ENCODE measurements around the gene GTPBP4.
"Not testable (repeated sequence)": the region's sequence is repeated elsewhere in the genome, so short reads cannot be mapped to it uniquely, and the experiment has no call there.

The GTPBP4 gene

DNA sequence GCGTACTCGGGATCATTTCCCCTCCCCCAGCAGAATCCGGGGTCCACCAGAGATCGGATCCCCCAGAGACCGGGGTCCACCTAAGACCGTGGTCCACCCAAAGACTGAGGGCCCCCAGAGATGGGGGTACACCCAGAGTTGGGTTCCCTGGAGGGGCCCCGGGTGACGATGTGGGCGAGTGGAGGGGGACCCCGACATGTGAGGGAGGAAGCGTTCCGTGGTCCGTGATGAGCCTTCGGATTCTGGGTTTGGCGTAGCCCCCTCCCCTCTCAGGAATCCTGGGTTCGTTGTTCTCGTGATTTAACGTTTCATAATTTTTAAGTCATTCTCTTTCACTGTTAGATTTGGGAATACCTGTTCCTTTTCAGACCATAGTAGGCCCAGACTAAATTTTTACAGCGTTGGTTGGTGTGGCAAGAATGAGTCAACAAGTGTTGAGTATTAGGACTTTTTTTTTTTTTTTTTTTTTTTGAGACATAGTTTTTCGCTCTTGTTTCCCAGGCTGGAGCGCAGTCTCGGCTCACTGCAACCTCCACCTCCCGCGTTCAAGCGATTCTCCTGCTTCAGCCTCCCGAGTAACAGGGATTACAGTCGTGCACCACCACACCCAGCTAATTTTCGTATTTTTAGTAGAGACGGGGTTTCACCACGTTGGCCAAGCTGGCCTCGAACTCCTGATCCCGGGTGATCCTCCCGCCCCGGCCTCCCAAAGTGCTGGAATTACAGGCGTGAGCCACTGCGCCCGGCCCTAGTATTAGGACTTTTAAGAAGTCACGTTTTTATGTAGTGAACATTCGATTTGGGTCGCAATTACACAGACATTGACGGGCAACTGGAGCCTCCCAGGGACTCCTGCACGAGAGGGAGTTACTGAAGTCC lies 672 bp downstream of the GTPBP4 start:
- no peak for DNase-seq (ENCODE audit: low read depth in 2 of 2, low spot score in 1 of 2)

DNA sequence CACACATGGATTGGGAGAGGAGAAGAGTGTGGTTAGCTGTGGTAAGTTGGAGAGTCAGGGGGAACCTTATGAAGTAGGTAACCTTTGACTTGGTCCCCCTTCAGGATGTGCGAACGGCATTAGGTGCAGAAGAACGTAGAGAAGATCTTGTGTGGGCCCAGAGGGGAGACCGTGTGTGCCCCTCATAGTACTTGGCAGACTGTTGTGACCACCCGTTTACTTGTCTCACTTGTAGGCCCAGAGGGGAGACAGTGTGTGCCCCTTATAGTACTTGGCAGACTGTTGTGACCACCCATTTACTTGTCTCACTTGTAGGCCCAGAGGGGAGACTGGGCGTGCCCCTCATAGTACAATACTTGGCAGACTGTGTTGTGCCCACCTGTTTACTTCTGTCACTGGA lies 2.6 kb downstream of the GTPBP4 start:
- DNase-seq (ENCODE audit: low read depth in 2 of 2, low spot score in 1 of 2), result no peak

DNA sequence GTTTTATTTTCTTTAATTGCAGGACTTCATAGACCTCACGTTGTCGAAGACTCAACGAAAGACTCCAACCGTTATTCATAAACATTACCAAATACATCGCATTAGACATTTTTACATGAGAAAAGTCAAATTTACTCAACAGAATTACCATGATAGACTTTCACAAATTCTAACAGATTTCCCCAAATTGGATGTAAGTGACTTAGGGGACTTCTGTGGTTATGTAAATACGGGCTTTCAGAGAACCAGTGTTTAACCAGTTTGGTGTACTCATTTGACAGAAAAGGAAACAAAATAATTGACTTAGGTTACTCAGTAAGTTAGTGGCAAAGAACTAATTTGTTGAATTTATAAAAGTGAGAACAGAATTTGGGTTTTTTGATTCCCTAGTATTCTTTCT lies 4.2 kb downstream of the GTPBP4 start:
- no peak for DNase-seq (ENCODE audit: low read depth in 2 of 2, low spot score in 1 of 2)

GRCh38 chr10:992871-993270 lies 4.6 kb downstream of the GTPBP4 start:
- no peak for DNase-seq (ENCODE audit: low read depth in 2 of 2, low spot score in 1 of 2)

- no peak for DNase-seq (ENCODE audit: low read depth in 2 of 2, low spot score in 1 of 2)
Measured at GRCh38 chr10:994836-995558, 6.8 kb downstream of the GTPBP4 start.

- DNase-seq (ENCODE audit: low read depth in 2 of 2, low spot score in 1 of 2), result no peak
Measured at GRCh38 chr10:995559-995926, 7.3 kb downstream of the GTPBP4 start.

DNA sequence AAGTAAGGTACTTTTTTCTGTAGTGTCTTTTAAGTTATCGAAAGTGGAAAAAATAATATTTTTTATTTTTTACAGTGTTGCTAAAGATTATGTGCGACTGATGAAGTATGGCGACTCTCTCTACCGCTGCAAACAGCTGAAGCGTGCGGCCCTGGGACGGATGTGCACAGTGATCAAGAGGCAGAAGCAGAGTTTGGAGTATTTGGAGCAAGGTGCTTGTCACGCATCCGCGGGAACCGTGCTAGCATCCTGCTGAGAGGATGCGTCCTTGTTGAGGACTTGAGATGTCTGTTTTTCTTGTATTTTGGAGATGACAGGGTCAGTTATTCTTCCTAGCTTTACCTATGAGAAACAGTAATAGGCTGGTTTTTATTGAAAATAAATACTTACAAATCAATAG lies 7.8 kb downstream of the GTPBP4 start:
- no peak for DNase-seq (ENCODE audit: low read depth in 2 of 2, low spot score in 1 of 2)

DNA sequence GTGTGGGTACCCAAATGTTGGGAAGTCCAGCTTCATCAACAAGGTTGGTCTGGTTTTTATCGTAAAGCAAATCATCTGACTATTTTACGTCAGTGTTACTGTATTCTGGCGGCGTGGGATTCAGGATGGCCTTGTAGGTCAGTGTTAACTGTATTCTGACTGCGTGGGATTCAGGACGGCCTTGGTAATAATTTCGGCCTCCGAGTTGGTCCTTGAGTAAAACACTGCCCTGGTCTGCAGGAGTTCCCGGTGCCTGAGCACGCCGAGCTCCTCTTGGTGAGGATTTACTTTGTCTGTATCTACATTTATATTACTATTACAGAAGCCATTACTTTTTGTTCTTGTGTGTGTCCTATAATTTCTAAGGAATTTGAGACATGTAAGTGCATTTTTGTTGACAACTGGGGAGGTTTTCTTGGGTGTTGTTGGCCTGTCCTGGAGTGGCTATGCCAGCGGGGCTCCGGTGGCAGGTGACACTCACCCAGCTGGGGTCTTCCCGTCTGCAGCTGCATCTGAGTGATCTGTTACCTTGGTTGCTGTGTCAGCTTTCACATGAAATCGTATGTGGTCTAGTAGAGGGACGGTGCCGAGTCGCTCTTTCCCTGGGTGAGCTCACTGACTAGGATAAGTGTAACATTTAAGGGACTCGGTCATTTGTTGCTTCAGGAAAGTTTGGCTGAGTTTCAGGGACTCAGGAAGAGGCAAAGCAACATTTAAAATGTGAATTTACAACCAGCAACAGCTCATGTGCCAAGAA lies 9.2 kb downstream of the GTPBP4 start:
- DNase-seq (ENCODE audit: low read depth in 2 of 2, low spot score in 1 of 2), result no peak

DNA sequence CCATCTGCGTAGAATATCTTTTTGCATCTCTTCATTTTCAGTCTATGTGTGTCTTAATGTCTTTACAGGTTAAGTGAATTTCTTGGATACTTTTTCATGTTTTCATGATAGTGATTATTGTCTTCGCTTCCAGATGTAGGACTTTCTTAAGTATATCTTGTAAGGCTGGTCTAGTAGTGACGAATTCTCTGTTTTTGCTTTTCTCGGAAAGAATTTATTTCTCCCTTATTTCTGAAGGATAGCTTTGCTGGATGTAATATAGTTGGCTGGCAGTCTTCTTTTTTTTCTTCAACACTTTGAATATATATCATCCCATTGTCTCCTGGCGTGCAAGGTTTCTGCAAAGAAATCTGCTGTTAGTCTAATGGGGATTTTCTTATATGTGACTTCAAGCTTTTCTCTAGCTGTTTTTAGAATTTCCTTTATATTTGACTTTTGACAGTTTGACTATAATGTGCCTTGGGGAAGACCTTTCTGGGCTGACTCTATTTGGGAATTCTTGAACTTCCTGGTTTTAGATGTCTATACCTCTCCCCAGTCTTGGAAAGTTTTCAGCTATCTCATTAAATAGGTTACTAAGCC lies 14.3 kb downstream of the GTPBP4 start:
- DNase-seq (ENCODE audit: low read depth in 2 of 2, low spot score in 1 of 2), result no peak

GRCh38 chr10:1003884-1004670 lies 15.8 kb downstream of the GTPBP4 start:
- DNase-seq (ENCODE audit: low read depth in 2 of 2, low spot score in 1 of 2), result no peak

- DNase-seq (ENCODE audit: low read depth in 2 of 2, low spot score in 1 of 2), result no peak
Measured at GRCh38 chr10:1006573-1006972, 18.3 kb downstream of the GTPBP4 start.

GRCh38 chr10:1007583-1007982 lies 19.3 kb downstream of the GTPBP4 start:
- DNase-seq (ENCODE audit: low read depth in 2 of 2, low spot score in 1 of 2), result no peak

DNA sequence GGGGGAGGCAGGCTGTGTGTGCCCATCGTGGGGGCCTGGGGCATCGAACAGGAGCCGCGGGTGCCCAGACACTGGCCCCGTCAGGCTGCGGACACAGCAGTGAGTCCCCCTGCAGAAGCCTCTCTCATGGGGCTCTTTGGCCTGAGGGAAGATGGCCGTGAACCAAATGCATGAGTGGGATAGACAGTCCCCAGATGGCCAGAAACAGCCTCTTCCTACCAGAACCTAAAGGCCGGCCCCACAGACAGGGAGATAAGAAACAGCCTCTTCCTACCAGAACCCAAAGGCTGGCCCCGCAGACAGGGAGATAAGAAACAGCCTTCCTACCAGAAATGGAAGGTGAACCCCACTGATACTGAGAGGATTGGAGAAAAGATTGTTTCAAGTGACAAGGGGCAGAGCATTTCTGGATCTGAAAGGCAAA lies 20.8 kb downstream of the GTPBP4 start:
- no peak for DNase-seq (ENCODE audit: low read depth in 2 of 2, low spot score in 1 of 2)

GRCh38 chr10:1009947-1010346 lies 21.7 kb downstream of the GTPBP4 start:
- not testable (repeated sequence) for DNase-seq (ENCODE audit: low read depth in 2 of 2, low spot score in 1 of 2)

DNA sequence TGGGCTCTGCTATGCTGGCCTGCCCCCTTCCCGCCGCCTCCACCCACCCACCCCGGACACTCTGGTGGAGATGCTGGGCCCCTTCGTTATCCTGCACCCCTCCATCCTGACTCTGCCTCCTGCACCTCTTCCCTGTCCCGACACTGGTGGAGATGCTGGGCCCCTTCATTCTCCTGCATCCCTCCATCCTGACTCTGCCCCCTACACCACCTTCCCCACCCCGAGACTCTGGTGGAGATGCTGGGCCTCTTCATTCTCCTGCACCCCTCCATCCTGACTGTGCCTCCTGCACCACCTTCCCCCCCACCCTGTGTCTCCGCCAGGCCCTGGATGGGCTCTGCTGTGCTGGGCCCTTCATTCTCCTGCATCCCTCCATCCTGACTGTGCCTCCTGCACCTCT lies 22.5 kb downstream of the GTPBP4 start:
- DNase-seq (ENCODE audit: low read depth in 2 of 2, low spot score in 1 of 2), result no peak

DNA sequence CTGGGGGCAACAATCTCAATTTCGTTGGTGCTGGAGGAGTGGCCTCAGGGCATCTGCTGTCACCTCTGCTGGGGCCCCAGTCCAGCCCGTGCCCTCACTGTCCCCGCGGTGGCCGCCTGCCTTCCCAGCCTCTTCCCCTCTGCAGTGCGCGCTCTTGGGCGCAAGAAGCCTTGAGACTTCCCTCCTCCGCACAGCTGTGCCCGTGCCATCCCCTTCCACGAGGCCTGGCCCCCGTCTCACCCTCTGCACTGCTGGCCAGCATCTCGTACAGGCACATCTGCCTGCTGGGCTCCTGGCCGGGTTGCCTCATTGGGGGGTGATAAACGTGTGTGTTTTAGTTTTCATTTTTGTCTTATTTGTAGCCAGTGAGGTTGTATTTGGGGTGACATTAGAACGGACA lies 23.5 kb downstream of the GTPBP4 start:
- DNase-seq (ENCODE audit: low read depth in 2 of 2, low spot score in 1 of 2), result no peak

DNA sequence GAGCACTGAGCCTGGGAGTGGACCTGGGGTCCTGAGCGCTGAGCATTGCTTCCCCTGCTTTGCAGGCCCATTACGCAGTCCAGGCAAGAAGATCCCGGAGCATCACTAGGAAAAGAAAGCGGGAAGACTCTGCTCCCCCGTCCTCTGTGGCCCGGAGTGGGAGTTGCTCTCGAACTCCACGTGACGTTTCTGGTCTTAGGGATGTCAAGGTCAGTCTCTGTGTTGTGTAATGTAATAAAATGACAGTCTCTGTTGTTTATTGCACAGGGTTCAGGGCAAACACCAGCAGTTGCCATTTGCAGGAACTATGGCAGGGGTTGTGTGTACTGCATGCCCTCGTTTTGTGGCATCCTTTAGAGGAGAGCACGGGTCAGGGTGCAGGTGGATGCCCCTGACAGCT lies 27.5 kb downstream of the GTPBP4 start:
- no peak for DNase-seq (ENCODE audit: low read depth in 2 of 2, low spot score in 1 of 2)

- DNase-seq (ENCODE audit: low read depth in 2 of 2, low spot score in 1 of 2), result no peak
Measured at GRCh38 chr10:1019362-1019761, 31.1 kb downstream of the GTPBP4 start.

DNA sequence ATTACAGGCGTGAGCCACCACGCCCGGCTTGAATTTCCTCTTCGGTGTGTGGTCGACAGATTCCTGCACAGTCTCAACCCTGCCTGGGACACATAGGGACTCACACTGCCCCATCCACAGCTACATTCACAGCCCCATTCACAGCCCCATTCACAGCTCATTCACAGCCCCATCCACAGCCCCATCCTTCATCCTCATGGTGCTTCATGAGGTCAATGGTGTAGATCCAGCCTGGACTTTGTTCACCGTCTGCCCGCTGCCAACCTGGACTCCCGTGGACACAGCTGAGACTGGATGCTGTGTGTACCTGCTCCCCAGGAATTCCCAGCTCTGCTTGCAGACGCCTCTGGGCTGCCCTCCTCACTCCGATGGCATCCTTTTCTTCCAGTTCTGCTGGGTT lies 32.2 kb downstream of the GTPBP4 start:
- no peak for DNase-seq (ENCODE audit: low read depth in 2 of 2, low spot score in 1 of 2)

- no peak for DNase-seq (ENCODE audit: low read depth in 2 of 2, low spot score in 1 of 2)
Measured at GRCh38 chr10:1020958-1021357, 32.7 kb downstream of the GTPBP4 start.

DNA sequence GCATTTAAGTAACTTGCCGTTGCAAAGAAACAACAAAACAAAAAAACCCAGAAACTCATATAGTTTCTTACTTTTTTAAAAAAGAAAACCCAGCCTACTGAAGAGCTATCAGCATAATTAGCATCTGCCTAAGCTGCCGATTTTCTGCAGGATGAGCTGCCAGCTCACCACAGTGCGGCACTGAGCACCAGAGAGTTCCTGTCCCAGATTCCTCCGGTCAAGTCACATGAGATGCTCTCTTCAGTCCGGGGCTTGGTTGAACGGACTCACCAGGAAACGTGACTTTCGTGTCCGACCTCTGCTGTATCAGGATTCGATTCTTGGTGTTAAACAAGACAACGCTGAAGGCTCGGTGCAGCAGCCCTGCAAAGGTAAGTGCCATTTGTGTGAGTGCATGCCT lies 34.2 kb downstream of the GTPBP4 start:
- DNase-seq (ENCODE audit: low read depth in 2 of 2, low spot score in 1 of 2), result no peak
